Neuronal stem cell (in vitro differentiated cells): ENCODE measurements around the gene CDH23.

Experiments used
- DNase-seq: peaks from one replicate; pipeline ENCODE4 v3.0.0-alpha.2; 2013; ENCODE audit warnings: low spot score
- H2AFZ ChIP-seq: one replicate; pipeline ENCODE4 v1.6.1; 2013; ENCODE audit warnings: mild to moderate bottlenecking, low read length, inconsistent platforms
- H2AK5ac ChIP-seq: 2 replicates; pipeline ENCODE4 v1.6.1; 2013; ENCODE audit warnings: low read depth, mild to moderate bottlenecking, inconsistent platforms, low read length, moderate library complexity, mixed read lengths
- H2BK120ac ChIP-seq: 2 replicates; pipeline ENCODE4 v1.6.1; 2013; ENCODE audit warnings: low read depth, mild to moderate bottlenecking, inconsistent platforms, low read length, moderate library complexity, mixed read lengths
- H2BK12ac ChIP-seq: one replicate; pipeline ENCODE4 v1.6.1; 2013; ENCODE audit warnings: low read length, inconsistent platforms
- H2BK15ac ChIP-seq: 2 replicates; pipeline ENCODE4 v1.6.1; 2013; ENCODE audit warnings: mild to moderate bottlenecking, low read length, inconsistent platforms, mixed read lengths
- H2BK5ac ChIP-seq: one replicate; pipeline ENCODE4 v1.6.1; 2013; ENCODE audit warnings: inconsistent platforms, mild to moderate bottlenecking, low read length, moderate library complexity
- H3K14ac ChIP-seq: one replicate; pipeline ENCODE4 v1.6.1; 2013; ENCODE audit warnings: low read length, inconsistent platforms
- H3K18ac ChIP-seq: 2 replicates; pipeline ENCODE4 v1.6.1; 2013; ENCODE audit warnings: low read length, inconsistent platforms
- H3K23ac ChIP-seq: 2 replicates; pipeline ENCODE4 v1.6.1; 2013; ENCODE audit warnings: low read depth, mild to moderate bottlenecking, mixed read lengths, low read length, inconsistent platforms; ENCODE audit not compliant: poor library complexity
- H3K27ac ChIP-seq: replicated peaks from 3 replicates; pipeline ENCODE4 v1.5.1; 2013; ENCODE audit warnings: low read length, inconsistent platforms
- H3K27me3 ChIP-seq, 3 experiments: 2 replicates each; pipeline ENCODE4 v1.6.1; 2013; ENCODE audit warnings: low read length in 3 of 3, mild to moderate bottlenecking in 2 of 3, inconsistent platforms in 1 of 3, low read depth in 1 of 3, mixed read lengths in 1 of 3, moderate library complexity in 1 of 3; ENCODE audit not compliant: control insufficient read depth in 3 of 3, insufficient read depth in 3 of 3
- H3K36me3 ChIP-seq, 2 donors: replicated peaks in 1 of 2; 2 replicates each; pipeline ENCODE4 v1.6.1; 2013; ENCODE audit warnings: low read length in 2 of 2; ENCODE audit not compliant: control insufficient read depth in 2 of 2, insufficient read depth in 2 of 2
- H3K4ac ChIP-seq: 2 replicates; pipeline ENCODE4 v1.6.1; 2013; ENCODE audit warnings: inconsistent platforms, mild to moderate bottlenecking, low read length, moderate library complexity
- H3K4me1 ChIP-seq, 2 donors: 1 replicate in 1 of 2; 2 replicates in 1 of 2; pipeline ENCODE4 v1.6.1; 2013; ENCODE audit warnings: low read length in 2 of 2, low read depth in 1 of 2; ENCODE audit not compliant: control insufficient read depth in 2 of 2, insufficient read depth in 1 of 2
- H3K4me2 ChIP-seq: one replicate; pipeline ENCODE4 v1.6.1; 2013; ENCODE audit warnings: mild to moderate bottlenecking, low read length, inconsistent platforms; ENCODE audit not compliant: insufficient read depth, poor library complexity, severe bottlenecking
- H3K4me3 ChIP-seq, 2 donors: 2 replicates each; pipeline ENCODE4 v1.5.1; 2013; ENCODE audit warnings: low read length in 2 of 2, mild to moderate bottlenecking in 2 of 2, inconsistent platforms in 1 of 2, moderate library complexity in 1 of 2
- H3K79me1 ChIP-seq: one replicate; pipeline ENCODE4 v1.6.1; 2013; ENCODE audit warnings: low read depth, mild to moderate bottlenecking, inconsistent platforms, low read length, moderate library complexity
- H3K9ac ChIP-seq: one replicate; pipeline ENCODE4 v1.6.1; 2013; ENCODE audit warnings: mild to moderate bottlenecking, low read depth, low read length, inconsistent platforms; ENCODE audit not compliant: poor library complexity
- H3K9me3 ChIP-seq, 2 donors: replicated peaks in 1 of 2; 2 replicates each; pipeline versions ENCODE3 to v1.6.1; 2013; ENCODE audit warnings: low read length in 2 of 2, mild to moderate bottlenecking in 2 of 2, inconsistent platforms in 1 of 2, low read depth in 1 of 2, mixed read lengths in 1 of 2, moderate library complexity in 1 of 2; ENCODE audit not compliant: control insufficient read depth in 2 of 2, insufficient read depth in 1 of 2
- H4K8ac ChIP-seq: one replicate; pipeline ENCODE4 v1.6.1; 2013; ENCODE audit warnings: low read depth, mild to moderate bottlenecking, inconsistent platforms, low read length, moderate library complexity
- H4K91ac ChIP-seq: one replicate; pipeline ENCODE4 v1.6.1; 2013; ENCODE audit warnings: low read length, low read depth, mild to moderate bottlenecking, inconsistent platforms; ENCODE audit not compliant: poor library complexity
- WGBS, 2 donors: extraction: QIAGEN DNeasy Blood & Tissue Kit; methylation state at CpG; one replicate each; pipeline ENCODE4 v1.1.7; 2013; ENCODE audit warnings: missing lambda C conversion rate in 2 of 2, mixed read lengths in 1 of 2; ENCODE audit not compliant: insufficient read length in 2 of 2, insufficient replicate concordance in 1 of 2; ENCODE audit errors: extremely low coverage in 2 of 2; 5-methylcytosine and 5-hydroxymethylcytosine counted together

Gene CDH23

GRCh38 chr10:71696628-71697326, 300.1 kb downstream of the CDH23 start:
- no peaks in the 10 kb centered on the region for H3K79me1 ChIP-seq
- WGBS, 2 donors, result no CpG with 5 or more reads among the region's 10 CpGs
- no peak overlapping the region for H2BK120ac ChIP-seq
- H2BK12ac ChIP-seq, result peak overlapping the region; percentile 99
- H3K14ac ChIP-seq, result peak overlapping the region; percentile 64
- no peak overlapping the region for H3K23ac ChIP-seq
- H2BK15ac ChIP-seq, result peak overlapping the region; percentile 75
- H3K4ac ChIP-seq, result no peak overlapping the region
- H3K9ac ChIP-seq, result no peak overlapping the region
- peak overlapping the region; percentile 65 for H3K18ac ChIP-seq
- no peak overlapping the region for H2AK5ac ChIP-seq
- H4K91ac ChIP-seq, result no peak overlapping the region
- peaks cover 0 to 3% (median 0%) of the 10 kb centered on the region in 3 experiments for H3K27me3 ChIP-seq
- H2BK5ac ChIP-seq, result no peak overlapping the region
- H3K36me3 ChIP-seq, result no peaks in the 10 kb centered on the region
- no peaks in the 10 kb centered on the region for H3K9me3 ChIP-seq
- H3K4me3 ChIP-seq, result no peak overlapping the region
- peaks cover 0 to 12% of the 10 kb centered on the region in 2 donors for H3K4me1 ChIP-seq
- H2AFZ ChIP-seq, result no peak overlapping the region
- peak; percentile 67 for DNase-seq
- H4K8ac ChIP-seq, result no peak overlapping the region
- no peak overlapping the region for H3K4me2 ChIP-seq
- no peak overlapping the region for H3K27ac ChIP-seq

- no CpG with 5 or more reads among the region's 7 CpGs for WGBS, 2 donors
- H2BK120ac ChIP-seq, result no peak overlapping the region
These were observed 301.4 kb downstream of the CDH23 start for GRCh38 chr10:71697938-71698709.

GRCh38 chr10:71698737-71699136, 302.0 kb downstream of the CDH23 start:
- Histone ChIP-seq H2AFZ (no peak overlapping the region), H2AK5ac (no peak overlapping the region), H3K79me1 (no peaks in the 10 kb centered on the region), H3K4me1 (peaks cover 0 to 12% of the 10 kb centered on the region in 2 donors), H3K4ac (no peak overlapping the region), H2BK5ac (no peak overlapping the region), H3K9me3 (no peaks in the 10 kb centered on the region), H4K8ac (no peak overlapping the region), H3K9ac (no peak overlapping the region), H3K23ac (no peak overlapping the region), H3K18ac (no peak overlapping the region), H2BK15ac (no peak overlapping the region), H3K4me2 (no peak overlapping the region), H3K36me3 (no peaks in the 10 kb centered on the region), H4K91ac (no peak overlapping the region), H2BK120ac (no peak overlapping the region), H3K14ac (no peak overlapping the region), H3K27ac (no peak overlapping the region), H3K27me3 (peaks cover 0 to 3% (median 0%) of the 10 kb centered on the region in 3 experiments), H3K4me3 (no peak overlapping the region), H2BK12ac (no peak overlapping the region)
- DNase-seq, result no peak
- no CpG with 5 or more reads among the region's 5 CpGs for WGBS, 2 donors

More at GRCh38 chr10:71697938-71698709, 301.4 kb downstream of the CDH23 start:
- Histone ChIP-seq H2BK15ac (no peak overlapping the region), H3K4ac (no peak overlapping the region), H3K14ac (no peak overlapping the region), H3K79me1 (no peaks in the 10 kb centered on the region), H2AFZ (no peak overlapping the region), H2BK5ac (no peak overlapping the region), H4K8ac (no peak overlapping the region), H3K4me2 (no peak overlapping the region), H3K4me1 (peaks cover 0 to 12% of the 10 kb centered on the region in 2 donors), H3K36me3 (no peaks in the 10 kb centered on the region), H3K4me3 (no peak overlapping the region), H3K18ac (no peak overlapping the region), H3K9me3 (no peaks in the 10 kb centered on the region), H3K23ac (no peak overlapping the region), H3K27ac (no peak overlapping the region), H2BK12ac (no peak overlapping the region), H2AK5ac (no peak overlapping the region), H4K91ac (no peak overlapping the region), H3K9ac (peak overlapping the region; percentile 30), H3K27me3 (peaks cover 0 to 3% (median 0%) of the 10 kb centered on the region in 3 experiments)
- DNase-seq, result no peak

GRCh38 chr10:71700731-71701368, 304.1 kb downstream of the CDH23 start:
- Histone ChIP-seq H3K4me1 (peaks cover 0 to 9% of the 10 kb centered on the region in 2 donors), H2BK12ac (no peak overlapping the region), H4K91ac (no peak overlapping the region), H3K14ac (no peak overlapping the region), H3K18ac (peak overlapping the region; percentile 74), H3K4ac (peak overlapping the region; percentile 17), H3K4me3 (peak overlapping the region in 1 of 2 donors; percentile 7), H3K36me3 (no peaks in the 10 kb centered on the region), H4K8ac (no peak overlapping the region), H2AK5ac (peak overlapping the region; percentile 16), H2BK5ac (no peak overlapping the region), H3K9ac (peak overlapping the region; percentile 32), H3K23ac (peak overlapping the region; percentile 32), H3K27me3 (peaks cover 0 to 3% (median 0%) of the 10 kb centered on the region in 3 experiments), H3K9me3 (no peaks in the 10 kb centered on the region), H2BK120ac (peak overlapping the region; percentile 77), H3K27ac (no peak overlapping the region), H2AFZ (no peak overlapping the region), H3K4me2 (no peak overlapping the region), H2BK15ac (peak overlapping the region; percentile 86), H3K79me1 (no peaks in the 10 kb centered on the region)
- no peak for DNase-seq
- no CpG with 5 or more reads among the region's 11 CpGs for WGBS, 2 donors
